GM23338 (cell line): Measurements from ENCODE around the gene SPR.

Experiments used
- CTCF ChIP-seq, 2 experiments: fragments of 200-600 bp in 1 of 2; sonication (generic) in 1 of 2; conservative IDR thresholded peaks; 2 replicates each; pipeline versions ENCODE4 v1.5.1 to v1.6.1; 2016 to 2017; ENCODE audit warnings: antibody characterized with exemption in 2 of 2, low read depth in 2 of 2, mild to moderate bottlenecking in 2 of 2, moderate library complexity in 1 of 2
- EZH2 ChIP-seq: fragments of 200-600 bp; sonication (generic); IDR thresholded peaks from one replicate; pipeline ENCODE4 v1.8.0; 2017; ENCODE audit warnings: antibody characterized with exemption, mild to moderate bottlenecking, low read depth; ENCODE audit not compliant: unreplicated experiment
- POLR2AphosphoS5 ChIP-seq: IDR thresholded peaks from 2 replicates; pipeline ENCODE4 v1.6.1; 2016; ENCODE audit warnings: antibody characterized with exemption, low read depth

- TF ChIP-seq CTCF (conservative IDR thresholded peaks at IDR 0.05; ENCODE audit: low read depth in 2 of 2) (no peak), POLR2AphosphoS5 (no peak), EZH2 (no peak)
Observed at GRCh38 chr2:72897785-72898584, 10.8 kb downstream of the SPR start.
